Measurements from ENCODE around the gene RSF1.
"Not testable (repeated sequence)": the region's sequence is repeated elsewhere in the genome, so short reads cannot be mapped to it uniquely, and the experiment has no call there.

RSF1 gene

GRCh38 chr11:77820565-77821348 lies at the start of gene RSF1, which contains the start of gene AAMDC:
TSS of gene RSF1 (minus strand) at chr11:77820722. CDS start at chr11:77820714, 8 bp downstream.
TSS of gene AAMDC (plus strand) at chr11:77821144. CDS start at chr11:77842497, 21,353 bp downstream.
- peak; percentile 93 to 97 (median 96) for DNase-seq (ENCODE audit: low read depth in 4 of 4, low spot score in 1 of 4)

GRCh38 chr11:77868744-77869143 lies 48.2 kb upstream of the RSF1 start:
- no peak for DNase-seq (ENCODE audit: low read depth in 4 of 4, low spot score in 1 of 4)

- no peak for DNase-seq (ENCODE audit: low read depth in 4 of 4, low spot score in 1 of 4)
These were observed 45.8 kb upstream of the RSF1 start for GRCh38 chr11:77866336-77866735.

- DNase-seq (ENCODE audit: low read depth in 4 of 4, low spot score in 1 of 4), result no peak
These were observed 45.3 kb upstream of the RSF1 start for GRCh38 chr11:77865805-77866204.

GRCh38 chr11:77861444-77861843 lies 40.9 kb upstream of the RSF1 start:
- not testable (repeated sequence) for DNase-seq (ENCODE audit: low read depth in 4 of 4, low spot score in 1 of 4)

GRCh38 chr11:77857906-77858457 lies 37.5 kb upstream of the RSF1 start:
- not testable (repeated sequence) for DNase-seq (ENCODE audit: low read depth in 4 of 4, low spot score in 1 of 4)

GRCh38 chr11:77854838-77855237 lies 34.3 kb upstream of the RSF1 start:
- no peak for DNase-seq (ENCODE audit: low read depth in 4 of 4, low spot score in 1 of 4)

- no peak for DNase-seq (ENCODE audit: low read depth in 4 of 4, low spot score in 1 of 4)
These were observed 31.0 kb upstream of the RSF1 start for GRCh38 chr11:77851503-77851902.

- not testable (repeated sequence) for DNase-seq (ENCODE audit: low read depth in 4 of 4, low spot score in 1 of 4)
These were observed 23.2 kb upstream of the RSF1 start for GRCh38 chr11:77843700-77844099.

GRCh38 chr11:77842441-77843121 lies 22.1 kb upstream of the RSF1 start:
- DNase-seq (ENCODE audit: low read depth in 4 of 4, low spot score in 1 of 4), result no peak

GRCh38 chr11:77833302-77833701 lies 12.8 kb upstream of the RSF1 start:
- no peak for DNase-seq (ENCODE audit: low read depth in 4 of 4, low spot score in 1 of 4)

- no peak for DNase-seq (ENCODE audit: low read depth in 4 of 4, low spot score in 1 of 4)
These were observed 8.4 kb upstream of the RSF1 start for GRCh38 chr11:77828926-77829325.

- no peak for DNase-seq (ENCODE audit: low read depth in 4 of 4, low spot score in 1 of 4)
These were observed 3.3 kb upstream of the RSF1 start for GRCh38 chr11:77823775-77824174.

GRCh38 chr11:77822126-77822525 lies 1.6 kb upstream of the RSF1 start:
- not testable (repeated sequence) for DNase-seq (ENCODE audit: low read depth in 4 of 4, low spot score in 1 of 4)

GRCh38 chr11:77821349-77821851 lies 878 bp upstream of the RSF1 start:
- peak in 1 of 4 experiments; percentile 10 for DNase-seq (ENCODE audit: low read depth in 4 of 4, low spot score in 1 of 4)

GRCh38 chr11:77819921-77820564 lies 479 bp downstream of the RSF1 start:
- peak in 3 of 4 experiments; percentile 1 to 11 (median 7) for DNase-seq (ENCODE audit: low read depth in 4 of 4, low spot score in 1 of 4)

- DNase-seq (ENCODE audit: low read depth in 4 of 4, low spot score in 1 of 4), result peak; percentile 56 to 75 (median 68)
These were observed 1.1 kb downstream of the RSF1 start for GRCh38 chr11:77819411-77819920.

GRCh38 chr11:77815459-77815858 lies 5.1 kb downstream of the RSF1 start:
- no peak for DNase-seq (ENCODE audit: low read depth in 4 of 4, low spot score in 1 of 4)

- DNase-seq (ENCODE audit: low read depth in 4 of 4, low spot score in 1 of 4), result no peak
These were observed 5.7 kb downstream of the RSF1 start for GRCh38 chr11:77814848-77815247.

GRCh38 chr11:77813256-77813655 lies 7.3 kb downstream of the RSF1 start:
- DNase-seq (ENCODE audit: low read depth in 4 of 4, low spot score in 1 of 4), result no peak

- DNase-seq (ENCODE audit: low read depth in 4 of 4, low spot score in 1 of 4), result no peak
These were observed 13.5 kb downstream of the RSF1 start for GRCh38 chr11:77806993-77807392.

Data from stimulated activated CD4-positive, alpha-beta T cell treated with anti-CD3 and anti-CD28 coated beads, Interleukin-1b, Interleukin-23, amount 100 ng/mL, for 24 hours (primary cell).